Activated T-cell treated with anti-CD3 and anti-CD28 coated beads, Interleukin-2, amount 50 U/mL, for 72 hours (primary cell): ENCODE data around the gene CLPTM1L. TPM values are rescaled to one million over a fixed set of nuclear protein-coding genes. Genes with fewer than 3 reads are reported as not detected.
"Not testable (repeated sequence)": the region's sequence is repeated elsewhere in the genome, so short reads cannot be mapped to it uniquely, and the experiment has no call there.

Experiments
- ATAC-seq, 2 donors: fragments of 150-1000 bp; cut with Tn5 transposase; replicated peaks in 1 of 2; 2 replicates each; pipeline ENCODE4 v1.10.0; 2021; ENCODE audit warnings: moderate library complexity in 2 of 2, mild to moderate bottlenecking in 1 of 2
- DNase-seq, 2 donors: peaks; one replicate each; pipeline ENCODE4 v3.0.0; 2021 to 2022; ENCODE audit warnings: mixed read lengths in 1 of 2
- H3K27ac Mint-ChIP-seq: one replicate; pipeline ENCODE4 v1.8.0; 2022; ENCODE audit warnings: mild to moderate bottlenecking, moderate library complexity, mixed read lengths
- H3K27me3 Mint-ChIP-seq: one replicate; pipeline ENCODE4 v1.8.0; 2022; ENCODE audit warnings: low read depth, mixed read lengths
- H3K36me3 Mint-ChIP-seq, 2 donors: one replicate each; pipeline ENCODE4 v1.8.0; 2022; ENCODE audit warnings: mixed read lengths in 2 of 2, mild to moderate bottlenecking in 1 of 2; ENCODE audit not compliant: insufficient read depth in 2 of 2
- H3K4me1 Mint-ChIP-seq: one replicate; pipeline ENCODE4 v1.8.0; 2022; ENCODE audit warnings: low read depth, mixed read lengths
- H3K4me3 Mint-ChIP-seq, 2 donors: one replicate each; pipeline ENCODE4 v1.8.0; 2022; ENCODE audit warnings: mild to moderate bottlenecking in 2 of 2, mixed read lengths in 2 of 2, moderate library complexity in 2 of 2
- H3K9me3 Mint-ChIP-seq, 2 donors: one replicate each; pipeline ENCODE4 v1.8.0; 2022; ENCODE audit warnings: mixed read lengths in 2 of 2
- total RNA-seq, 2 donors: library from RNA; stranded (reverse); gene quantifications; one replicate each; pipeline ENCODE4 v1.2.3, GENCODE V29; 2022

CLPTM1L gene
- total RNA-seq, 2 donors from 2014 or later = 78.6 to 80.2 TPM

DNA sequence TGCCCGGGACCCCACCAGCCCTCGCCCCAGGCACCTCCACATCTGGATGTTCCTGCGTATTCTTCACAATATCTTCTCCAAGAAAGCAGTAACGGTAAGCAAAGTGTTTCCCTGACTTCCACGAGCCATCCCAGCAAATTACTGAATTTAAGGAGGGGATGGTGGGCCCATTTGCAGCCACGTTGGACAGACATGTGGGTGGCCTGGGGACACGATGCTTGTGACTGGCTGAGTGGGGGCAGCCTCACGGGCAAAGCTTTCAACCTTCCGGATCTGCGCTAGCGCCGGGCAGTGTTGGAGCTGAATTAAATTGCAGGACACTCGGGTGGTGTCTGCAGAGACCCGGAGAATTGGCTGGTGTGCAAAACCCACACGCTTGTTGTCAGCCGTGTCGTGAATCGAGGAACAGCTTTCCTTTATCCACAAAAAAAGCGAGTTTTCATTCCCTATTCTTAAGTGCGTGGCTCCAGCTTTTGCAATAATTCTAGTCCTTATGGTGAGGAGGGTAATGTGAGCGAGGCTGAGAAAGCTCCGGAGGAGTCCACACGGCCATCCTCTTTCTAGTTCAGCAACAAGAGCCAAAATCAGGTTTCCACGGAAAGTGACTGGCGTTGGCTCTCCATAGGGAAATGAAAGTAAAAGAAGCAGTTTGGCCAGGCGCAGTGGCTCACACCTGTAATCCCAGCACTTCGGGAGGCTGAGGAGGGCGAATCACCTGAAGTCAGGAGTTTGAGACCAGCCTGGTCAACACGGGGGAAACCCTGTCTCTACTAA lies 17.5 kb upstream of the CLPTM1L start:
- ATAC-seq (no peak), DNase-seq (no peak)
- Mint-ChIP-seq H3K4me3 (no peak overlapping the region), H3K9me3 (no peaks in the 10 kb centered on the region), H3K27ac (no peak overlapping the region), H3K36me3 (no peaks in the 10 kb centered on the region), H3K27me3 (peaks cover 12% of the 10 kb centered on the region), H3K4me1 (no peaks in the 10 kb centered on the region)

DNA sequence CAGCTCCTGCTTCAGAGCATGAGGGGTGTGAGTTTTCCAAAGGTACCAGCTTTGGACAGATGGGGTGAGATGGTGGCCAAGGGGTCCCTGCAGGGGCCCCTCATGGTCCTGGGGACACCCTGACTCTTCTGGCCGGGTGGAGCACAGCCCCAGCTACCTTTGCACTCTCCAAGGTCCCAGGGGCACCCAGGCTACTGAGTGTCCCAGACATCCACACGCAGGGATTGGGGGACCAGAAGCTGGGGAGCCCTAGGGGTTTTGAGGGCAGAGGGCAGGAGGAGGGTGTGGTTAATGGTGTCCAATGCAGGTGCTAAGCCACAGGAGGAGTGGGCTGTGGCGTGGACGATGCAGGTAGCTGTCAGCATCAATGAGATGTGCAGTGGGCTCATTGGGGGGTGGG lies 16.0 kb upstream of the CLPTM1L start:
- no peak overlapping the region for H3K27ac Mint-ChIP-seq
- DNase-seq (no peak), ATAC-seq (no peak)
- peaks cover 12% of the 10 kb centered on the region for H3K27me3 Mint-ChIP-seq
- H3K4me1 Mint-ChIP-seq = no peaks in the 10 kb centered on the region
- H3K9me3 Mint-ChIP-seq = no peaks in the 10 kb centered on the region
- no peaks in the 10 kb centered on the region for H3K36me3 Mint-ChIP-seq
- no peak overlapping the region for H3K4me3 Mint-ChIP-seq

DNA sequence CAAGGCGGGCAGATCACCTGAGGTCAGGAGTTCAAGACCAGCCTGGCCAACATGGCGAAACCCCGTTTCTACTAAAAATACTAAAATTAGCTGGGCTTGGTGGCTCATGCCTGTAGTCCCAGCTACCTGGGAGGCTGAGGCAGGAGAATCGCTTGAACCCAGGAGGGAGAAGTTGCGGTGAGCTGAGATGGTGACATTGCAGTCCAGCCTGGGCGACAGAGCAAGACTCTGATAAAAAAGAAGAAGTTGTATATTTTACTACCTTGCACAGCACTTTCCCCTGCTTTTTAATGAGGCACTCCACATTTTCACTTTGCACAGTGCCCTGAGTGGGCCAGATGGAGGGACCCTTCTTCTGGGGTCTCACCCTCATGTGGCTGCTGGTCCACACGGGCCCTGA lies 15.5 kb upstream of the CLPTM1L start:
- not testable (repeated sequence) for ATAC-seq, DNase-seq, H3K9me3 Mint-ChIP-seq, H3K27ac Mint-ChIP-seq, H3K4me1 Mint-ChIP-seq, H3K4me3 Mint-ChIP-seq, H3K36me3 Mint-ChIP-seq
- peaks cover 12% of the 10 kb centered on the region for H3K27me3 Mint-ChIP-seq

DNA sequence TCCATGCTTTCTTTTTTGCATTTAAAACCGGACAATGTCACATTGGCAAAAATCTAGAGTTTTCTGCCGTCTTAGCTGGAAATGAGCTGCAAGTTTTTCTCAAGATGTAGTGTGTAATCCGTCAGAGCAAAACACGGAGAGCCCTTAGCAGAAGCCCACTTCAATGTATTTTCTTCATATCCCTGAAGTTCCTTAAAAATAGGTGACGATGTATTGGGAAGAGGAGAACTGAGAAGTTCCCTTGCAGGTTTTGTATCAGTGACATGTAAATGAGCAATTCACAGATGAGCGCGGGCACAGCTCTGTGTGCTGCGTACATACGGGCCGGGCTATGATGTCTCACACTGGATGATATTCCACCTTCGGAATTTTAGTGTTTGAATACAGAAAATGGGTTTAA lies 14.8 kb upstream of the CLPTM1L start:
- Mint-ChIP-seq H3K4me3 (no peak overlapping the region), H3K36me3 (no peaks in the 10 kb centered on the region), H3K9me3 (no peaks in the 10 kb centered on the region), H3K27ac (no peak overlapping the region), H3K27me3 (peaks cover 12% of the 10 kb centered on the region), H3K4me1 (no peaks in the 10 kb centered on the region)
- ATAC-seq (no peak), DNase-seq (no peak)

DNA sequence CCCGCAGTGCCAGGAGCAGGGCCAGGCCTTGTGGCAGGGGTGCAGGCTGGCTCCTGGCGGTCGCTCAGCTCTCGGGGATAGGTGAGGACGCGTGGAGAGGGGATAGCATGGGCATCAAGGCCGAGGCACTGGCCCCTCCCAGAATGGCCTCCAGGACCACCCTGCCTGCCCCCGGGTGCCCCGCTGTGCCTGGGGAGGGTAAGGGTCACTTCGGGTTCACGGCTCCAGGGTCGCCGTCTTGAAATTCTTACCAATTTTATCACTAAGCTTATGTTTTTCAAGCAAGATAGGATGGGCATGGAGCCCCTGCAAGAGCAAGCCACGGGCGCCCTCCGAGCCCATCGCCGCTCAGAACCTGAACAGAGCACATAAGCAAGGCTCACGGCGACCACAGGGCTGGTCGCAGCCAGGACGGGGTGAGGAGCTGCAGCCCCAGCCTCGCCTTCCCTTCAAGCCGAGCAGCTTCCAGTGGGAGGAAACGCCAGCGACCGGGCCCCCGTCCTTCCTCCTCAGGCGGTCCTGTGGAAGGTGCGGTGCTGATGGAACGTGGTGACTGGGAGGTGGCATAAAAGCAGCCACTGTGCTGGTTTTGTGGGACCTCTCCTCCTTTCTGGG lies 14.2 kb upstream of the CLPTM1L start:
- no peak overlapping the region for H3K4me3 Mint-ChIP-seq
- peaks cover 9% of the 10 kb centered on the region for H3K27me3 Mint-ChIP-seq
- ATAC-seq (no peak), DNase-seq (no peak)
- H3K4me1 Mint-ChIP-seq = no peaks in the 10 kb centered on the region
- H3K27ac Mint-ChIP-seq = no peak overlapping the region
- H3K9me3 Mint-ChIP-seq = no peaks in the 10 kb centered on the region
- H3K36me3 Mint-ChIP-seq = no peaks in the 10 kb centered on the region

DNA sequence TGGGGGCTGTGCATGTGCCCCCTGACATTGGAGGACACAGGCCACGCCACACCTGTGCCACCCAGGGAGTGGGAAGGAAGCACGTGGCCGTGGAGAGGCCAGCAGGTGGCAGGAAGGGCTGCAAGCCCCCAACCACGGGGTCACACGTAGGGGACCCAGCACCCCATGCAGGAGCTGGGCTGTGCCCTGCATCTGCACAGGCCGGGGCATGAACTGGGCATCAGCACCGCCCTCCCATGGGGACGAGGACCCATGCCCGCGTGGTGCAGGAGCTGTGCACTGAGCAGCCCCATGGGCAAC lies 13.8 kb upstream of the CLPTM1L start:
- ATAC-seq = no peak
- Mint-ChIP-seq H3K4me3 (no peak overlapping the region), H3K27me3 (peaks cover 4% of the 10 kb centered on the region), H3K4me1 (no peaks in the 10 kb centered on the region), H3K27ac (no peak overlapping the region), H3K9me3 (no peaks in the 10 kb centered on the region), H3K36me3 (no peaks in the 10 kb centered on the region)
- DNase-seq = no peak

DNA sequence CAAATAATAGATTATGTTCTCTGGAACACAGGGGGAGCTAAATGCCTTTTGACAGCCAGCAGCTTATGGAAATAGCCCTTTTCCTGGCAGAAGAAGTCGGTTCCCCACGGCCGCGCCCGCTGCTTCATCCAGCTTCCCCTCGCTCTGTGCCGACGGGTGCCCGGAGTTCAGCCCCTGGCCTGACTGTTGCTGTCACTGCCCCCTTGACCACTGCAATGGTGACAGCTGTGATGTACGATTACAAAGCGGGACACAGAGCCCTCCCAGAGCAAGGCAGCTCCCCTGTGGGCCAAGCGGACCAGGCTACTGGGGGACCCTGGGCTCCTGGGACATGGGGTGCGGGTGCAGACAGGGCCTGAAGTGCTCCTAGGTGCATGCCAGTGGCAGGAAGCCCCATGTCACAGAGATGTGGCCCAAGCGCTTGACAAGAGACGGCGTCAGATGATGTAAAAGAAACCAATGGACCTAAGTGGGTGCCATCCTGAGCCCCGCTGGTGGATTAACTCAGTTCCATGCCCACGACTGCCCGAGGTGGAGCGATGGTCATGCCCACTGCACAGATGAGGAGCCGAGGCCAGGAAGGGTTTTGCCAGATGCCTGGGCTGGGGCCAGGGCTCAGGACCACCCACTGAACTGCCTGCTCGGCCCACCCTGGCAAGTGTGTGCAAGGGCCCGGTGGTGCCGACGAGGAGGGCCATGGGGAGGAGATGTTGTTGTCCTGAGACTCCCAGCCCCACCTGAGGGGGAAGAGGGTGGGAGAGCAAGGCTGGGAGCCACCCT lies 13.2 kb upstream of the CLPTM1L start:
- H3K9me3 Mint-ChIP-seq = no peaks in the 10 kb centered on the region
- no peaks in the 10 kb centered on the region for H3K4me1 Mint-ChIP-seq
- H3K27me3 Mint-ChIP-seq = no peaks in the 10 kb centered on the region
- DNase-seq (no peak), ATAC-seq (no peak)
- H3K36me3 Mint-ChIP-seq = no peaks in the 10 kb centered on the region
- H3K27ac Mint-ChIP-seq = no peak overlapping the region
- H3K4me3 Mint-ChIP-seq = no peak overlapping the region

DNA sequence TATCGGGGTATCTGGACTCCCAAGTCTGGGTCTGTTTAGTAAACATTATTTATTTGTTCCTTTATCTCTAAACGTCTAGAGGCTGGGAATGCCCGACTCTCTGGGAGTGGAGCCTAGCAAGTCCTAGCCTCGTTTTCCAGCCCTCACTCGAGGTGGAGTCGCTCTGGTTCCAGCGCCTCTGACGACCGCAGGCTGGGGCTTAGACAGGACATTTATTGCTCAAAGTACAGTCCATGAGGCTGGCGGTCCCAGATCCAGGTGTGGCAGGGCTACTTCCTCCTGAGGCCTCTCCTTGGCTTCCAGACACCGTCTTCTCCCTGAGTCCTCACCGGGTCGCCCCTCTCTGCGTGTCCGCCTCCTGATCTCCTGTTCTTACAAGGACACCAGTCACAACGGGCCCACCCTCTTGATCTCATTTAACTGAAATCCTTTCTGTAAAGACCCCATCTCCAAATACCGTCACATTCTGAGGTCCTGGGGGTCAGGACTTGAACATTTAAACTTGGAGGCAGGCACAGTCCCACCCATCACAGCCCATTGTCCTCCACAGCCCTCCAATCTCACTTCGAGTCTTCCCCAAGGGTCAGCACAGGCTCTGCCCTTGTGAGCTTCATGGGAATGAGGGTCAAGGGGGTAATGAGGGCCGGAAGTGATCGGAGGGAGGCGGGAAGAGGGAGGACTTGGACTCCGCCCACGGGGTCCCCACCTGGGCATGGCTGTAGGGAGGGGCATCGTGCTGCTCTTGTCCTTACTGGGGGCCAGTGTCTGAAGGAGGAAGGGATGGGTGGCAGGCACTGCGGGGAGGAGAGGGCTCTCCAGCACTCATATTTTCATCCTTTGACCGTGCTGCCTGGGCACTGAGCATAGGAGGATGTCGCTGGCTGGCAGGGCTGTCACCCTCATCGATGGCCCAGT lies 12.2 kb upstream of the CLPTM1L start:
- Mint-ChIP-seq H3K36me3 (no peaks in the 10 kb centered on the region), H3K9me3 (no peaks in the 10 kb centered on the region), H3K27ac (no peak overlapping the region), H3K27me3 (no peaks in the 10 kb centered on the region), H3K4me3 (no peak overlapping the region), H3K4me1 (no peaks in the 10 kb centered on the region)
- DNase-seq = no peak
- no peak for ATAC-seq

DNA sequence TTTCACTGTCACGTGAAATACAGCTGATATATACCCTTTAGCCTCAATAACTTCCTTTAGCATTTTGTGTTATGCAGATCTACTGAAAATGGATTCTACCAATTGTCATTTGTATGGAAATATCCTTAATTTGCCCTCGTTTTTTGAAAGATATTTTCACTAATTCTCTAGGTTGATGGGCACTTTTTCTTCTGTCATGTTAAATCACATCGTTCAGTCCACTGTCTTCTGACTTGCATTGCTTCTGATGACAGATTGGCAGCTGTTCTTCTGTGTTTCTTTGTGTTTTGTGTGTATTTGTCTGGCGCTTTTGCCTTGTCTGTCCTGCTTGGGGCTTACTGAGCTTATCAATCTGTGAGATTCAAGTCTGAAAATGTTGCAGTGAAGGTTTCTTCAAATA lies 9.7 kb upstream of the CLPTM1L start:
- Mint-ChIP-seq H3K36me3 (no peaks in the 10 kb centered on the region), H3K9me3 (no peaks in the 10 kb centered on the region), H3K27ac (no peak overlapping the region), H3K27me3 (no peaks in the 10 kb centered on the region), H3K4me3 (no peak overlapping the region), H3K4me1 (no peaks in the 10 kb centered on the region)
- ATAC-seq (no peak), DNase-seq (no peak)

DNA sequence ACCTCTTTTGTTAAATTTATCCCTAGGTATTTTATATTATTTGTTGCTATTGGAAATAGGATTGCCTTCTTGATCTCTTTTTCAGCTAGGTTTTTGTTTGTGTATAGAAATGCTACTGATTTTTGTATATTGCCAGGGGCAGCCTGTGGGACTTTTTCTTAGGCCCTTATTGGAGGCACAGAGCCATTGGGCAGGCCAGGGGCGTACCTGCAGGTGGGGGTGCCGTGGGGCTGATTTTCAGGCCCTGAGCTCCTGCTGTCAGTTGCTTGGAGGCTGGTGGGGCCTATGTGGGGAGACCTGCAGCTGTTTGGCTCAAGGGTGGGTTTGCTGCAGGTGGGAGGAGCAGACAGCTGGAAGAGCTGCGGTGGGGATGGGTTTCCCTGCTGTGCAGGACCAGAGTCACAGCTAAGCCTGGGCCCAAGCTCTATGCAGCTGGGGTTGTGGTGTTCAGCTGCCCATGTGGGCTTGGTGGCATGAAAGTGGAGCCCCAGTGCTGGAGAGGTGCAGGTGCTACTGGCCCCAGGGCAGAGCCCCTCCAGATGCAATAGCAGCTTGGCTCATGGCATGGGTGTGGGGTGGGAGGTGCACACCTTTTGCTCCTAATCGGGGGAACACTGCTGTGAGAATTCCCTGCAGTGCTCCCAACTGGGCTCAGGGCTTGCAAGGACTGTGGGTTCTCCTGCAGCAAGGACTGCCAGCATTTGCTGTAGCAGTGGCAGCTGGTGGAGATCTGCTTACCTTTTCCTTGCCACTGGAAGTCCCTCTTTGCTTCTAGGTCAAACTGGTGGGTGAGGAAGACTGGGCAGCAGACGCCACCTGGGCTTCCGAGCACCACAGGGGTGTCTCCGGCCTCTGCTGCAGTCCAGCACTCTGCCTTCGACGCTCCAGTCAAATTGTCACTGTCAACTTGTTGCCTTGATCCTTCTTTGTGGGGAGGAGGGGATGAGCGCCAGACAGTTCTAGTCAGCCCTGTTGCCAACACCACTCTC lies 7.6 kb upstream of the CLPTM1L start:
- Mint-ChIP-seq H3K27me3 (no peaks in the 10 kb centered on the region), H3K27ac (no peak overlapping the region), H3K36me3 (no peaks in the 10 kb centered on the region), H3K4me3 (no peak overlapping the region), H3K4me1 (no peaks in the 10 kb centered on the region), H3K9me3 (no peaks in the 10 kb centered on the region)
- ATAC-seq (no peak), DNase-seq (no peak)

DNA sequence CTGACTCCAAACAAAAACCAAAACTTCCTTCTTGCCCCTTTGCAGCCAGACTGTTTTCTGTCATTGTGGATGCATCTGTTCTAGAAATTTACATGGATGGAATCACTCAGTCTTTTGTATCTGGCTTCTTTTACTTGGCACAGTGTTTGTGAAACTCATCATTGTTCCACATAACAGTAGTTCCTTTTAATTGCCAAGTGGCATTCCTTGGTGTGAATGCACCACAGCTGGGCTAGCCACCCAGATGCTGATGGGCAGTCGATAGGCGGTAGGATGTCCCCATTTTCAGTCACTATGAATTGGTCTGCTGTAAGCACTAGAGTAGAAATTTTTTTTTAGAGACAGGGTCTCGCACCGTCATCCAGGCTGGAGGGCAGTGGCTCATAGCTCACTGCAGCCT lies 6.3 kb upstream of the CLPTM1L start:
- ATAC-seq = no peak
- H3K9me3 Mint-ChIP-seq = no peaks in the 10 kb centered on the region
- no peak overlapping the region for H3K4me3 Mint-ChIP-seq
- no peak for DNase-seq
- H3K4me1 Mint-ChIP-seq = peaks cover 3% of the 10 kb centered on the region
- H3K27me3 Mint-ChIP-seq = no peaks in the 10 kb centered on the region
- H3K27ac Mint-ChIP-seq = no peak overlapping the region
- no peaks in the 10 kb centered on the region for H3K36me3 Mint-ChIP-seq

DNA sequence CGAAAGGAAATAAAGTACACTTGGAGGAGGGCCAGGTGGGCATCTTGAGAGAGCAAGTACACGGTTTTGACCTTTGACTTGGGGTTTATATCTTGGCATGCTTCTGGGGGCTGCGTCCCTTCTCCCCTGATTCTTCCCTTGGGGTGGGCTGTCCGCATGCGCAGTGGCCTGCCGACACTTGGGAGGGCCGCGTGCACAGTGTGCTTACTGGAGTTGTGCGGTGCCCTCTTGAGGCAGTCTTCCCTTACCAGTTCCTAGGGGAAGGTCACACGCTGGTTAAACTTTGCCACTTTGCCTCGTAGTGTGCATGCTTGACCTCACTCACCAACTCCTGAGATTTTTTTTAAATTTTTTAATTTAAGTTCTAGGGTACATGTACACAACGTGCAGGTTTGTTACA lies 4.3 kb upstream of the CLPTM1L start:
- peaks cover 9% of the 10 kb centered on the region for H3K4me1 Mint-ChIP-seq
- no peak overlapping the region for H3K27ac Mint-ChIP-seq
- H3K27me3 Mint-ChIP-seq = no peaks in the 10 kb centered on the region
- DNase-seq (no peak), ATAC-seq (no peak)
- peaks cover under 1% of the 10 kb centered on the region in 2 donors for H3K36me3 Mint-ChIP-seq
- H3K4me3 Mint-ChIP-seq = no peak overlapping the region
- no peaks in the 10 kb centered on the region for H3K9me3 Mint-ChIP-seq
